ENCODE data around the gene BBC3. TPM values are rescaled to one million over a fixed set of nuclear protein-coding genes. Genes with fewer than 3 reads are reported as not detected.
"Not testable (repeated sequence)": the region's sequence is repeated elsewhere in the genome, so short reads cannot be mapped to it uniquely, and the experiment has no call there.

Gene BBC3, protein sequence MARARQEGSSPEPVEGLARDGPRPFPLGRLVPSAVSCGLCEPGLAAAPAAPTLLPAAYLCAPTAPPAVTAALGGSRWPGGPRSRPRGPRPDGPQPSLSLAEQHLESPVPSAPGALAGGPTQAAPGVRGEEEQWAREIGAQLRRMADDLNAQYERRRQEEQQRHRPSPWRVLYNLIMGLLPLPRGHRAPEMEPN
- total RNA-seq, result 1 to 10 TPM; 4.5 to 7.5 (median 6.4) TPM

DNA sequence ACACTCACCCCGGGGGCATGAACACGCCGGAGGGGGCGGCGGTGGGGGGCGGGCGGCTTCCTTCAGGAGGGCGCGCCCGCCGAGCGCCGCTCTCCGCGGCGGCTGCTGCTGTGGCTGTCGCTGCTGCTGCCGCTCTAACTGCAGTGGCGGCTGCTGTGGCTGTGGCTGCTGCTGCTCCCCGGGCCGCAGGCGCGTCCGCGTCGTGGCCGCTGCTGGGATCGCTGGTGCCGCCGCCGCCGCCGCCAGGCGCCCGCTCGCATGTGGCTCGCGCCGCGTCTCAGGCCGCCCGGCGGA lies at the start of gene BBC3:
Gene BBC3, minus strand, starts transcription at position 279 of the 294 bp plus-strand sequence. CDS start 2,768 bp downstream, outside the sequence.
- Histone ChIP-seq H3K27me3 (no peaks in the 10 kb centered on the region), H3K36me3 (no peaks in the 10 kb centered on the region), H3K9me3 (no peaks in the 10 kb centered on the region), H3K4me3 (peak within 1 kb of the TSS; percentile 97 to 99 (median 98)), H3K27ac (peak within 1 kb of the TSS; percentile 99 to 100), H3K4me1 (peaks cover 3 to 7% of the 10 kb centered on the region in 2 donors)
- TF ChIP-seq POLR2AphosphoS5 (IDR thresholded peaks at IDR 0.05) (no peak), POLR2A (IDR thresholded peaks at IDR 0.05) (no peak)
- TF ChIP-seq, protein P1, sequence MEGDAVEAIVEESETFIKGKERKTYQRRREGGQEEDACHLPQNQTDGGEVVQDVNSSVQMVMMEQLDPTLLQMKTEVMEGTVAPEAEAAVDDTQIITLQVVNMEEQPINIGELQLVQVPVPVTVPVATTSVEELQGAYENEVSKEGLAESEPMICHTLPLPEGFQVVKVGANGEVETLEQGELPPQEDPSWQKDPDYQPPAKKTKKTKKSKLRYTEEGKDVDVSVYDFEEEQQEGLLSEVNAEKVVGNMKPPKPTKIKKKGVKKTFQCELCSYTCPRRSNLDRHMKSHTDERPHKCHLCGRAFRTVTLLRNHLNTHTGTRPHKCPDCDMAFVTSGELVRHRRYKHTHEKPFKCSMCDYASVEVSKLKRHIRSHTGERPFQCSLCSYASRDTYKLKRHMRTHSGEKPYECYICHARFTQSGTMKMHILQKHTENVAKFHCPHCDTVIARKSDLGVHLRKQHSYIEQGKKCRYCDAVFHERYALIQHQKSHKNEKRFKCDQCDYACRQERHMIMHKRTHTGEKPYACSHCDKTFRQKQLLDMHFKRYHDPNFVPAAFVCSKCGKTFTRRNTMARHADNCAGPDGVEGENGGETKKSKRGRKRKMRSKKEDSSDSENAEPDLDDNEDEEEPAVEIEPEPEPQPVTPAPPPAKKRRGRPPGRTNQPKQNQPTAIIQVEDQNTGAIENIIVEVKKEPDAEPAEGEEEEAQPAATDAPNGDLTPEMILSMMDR (IDR thresholded peaks at IDR 0.05), result no peak
- intact Hi-C loops (cut with DNase I; ENCODE audit: low total_unique reads), result no loop called here
- DNase-seq (ENCODE audit: low spot score in 2 of 2), result no peak

DNA sequence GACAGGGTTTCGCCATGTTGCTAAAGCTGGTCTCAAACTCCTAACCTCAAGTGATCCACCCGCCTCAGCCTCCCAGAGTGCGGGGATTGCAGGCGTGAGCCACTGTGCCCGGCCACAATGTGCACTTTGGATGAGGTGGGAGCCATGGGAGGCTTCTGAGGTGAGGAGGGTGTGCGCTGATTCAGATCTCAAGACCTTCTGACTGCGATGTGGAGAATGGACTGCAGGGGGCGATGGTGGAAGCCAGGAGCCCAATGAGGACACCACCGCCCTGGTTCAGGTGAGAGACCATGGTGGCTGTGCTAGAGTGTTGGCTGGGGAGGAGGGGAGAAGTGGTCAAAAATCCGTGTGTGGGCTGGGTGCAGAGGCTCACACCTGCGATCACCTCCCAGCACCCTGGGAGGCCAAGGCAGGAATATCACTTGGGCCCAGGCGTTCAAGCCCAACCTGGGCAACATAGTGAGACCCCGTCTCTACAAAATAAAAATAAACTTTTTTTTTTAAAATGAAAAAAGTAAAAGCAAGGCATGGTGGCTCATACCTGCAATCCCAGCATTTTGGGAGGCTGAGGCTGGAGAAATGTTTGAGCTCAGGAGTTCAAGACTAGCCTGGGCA lies 49.3 kb upstream of the BBC3 start:
- H3K4me1 ChIP-seq, result no peaks in the 10 kb centered on the region
- H3K4me3 ChIP-seq, result no peak overlapping the region
- DNase-seq (ENCODE audit: low spot score in 2 of 2), result no peak
- H3K27ac ChIP-seq, result no peak overlapping the region
- no peaks in the 10 kb centered on the region for H3K9me3 ChIP-seq
- TF ChIP-seq, protein P1 (IDR thresholded peaks at IDR 0.05), result no peak
- TF ChIP-seq POLR2A (IDR thresholded peaks at IDR 0.05) (no peak), POLR2AphosphoS5 (IDR thresholded peaks at IDR 0.05) (no peak)
- intact Hi-C loops (cut with DNase I; ENCODE audit: low total_unique reads), result no loop called here
- H3K36me3 ChIP-seq, result no peaks in the 10 kb centered on the region
- no peaks in the 10 kb centered on the region for H3K27me3 ChIP-seq

DNA sequence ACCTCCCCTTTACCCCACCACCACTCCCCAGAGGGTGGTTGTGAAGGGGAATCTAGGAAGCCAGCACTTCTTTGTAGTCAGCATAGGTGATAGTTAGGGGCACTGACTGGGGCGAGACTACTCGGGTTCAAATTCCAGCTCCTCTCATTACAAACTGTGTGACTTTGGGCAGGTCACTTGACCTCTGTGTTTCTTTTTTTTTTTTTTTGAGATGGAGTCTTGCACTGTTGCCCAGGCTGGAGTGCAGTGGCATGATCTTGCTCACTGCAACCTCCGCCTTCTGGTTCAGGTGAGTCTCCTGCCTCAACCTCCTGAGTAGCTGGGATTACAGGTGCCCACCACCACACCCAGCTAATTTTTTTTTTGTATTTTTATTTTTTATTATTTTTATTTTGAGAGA lies 45.5 kb upstream of the BBC3 start:
- peak overlapping the region in 1 of 3 donors; percentile 85 for H3K4me3 ChIP-seq
- intact Hi-C loops (cut with DNase I; ENCODE audit: low total_unique reads); H3K27me3 ChIP-seq; H3K4me1 ChIP-seq; H3K36me3 ChIP-seq; DNase-seq (ENCODE audit: low spot score in 2 of 2); H3K9me3 ChIP-seq: not testable (repeated sequence)
- peak overlapping the region; percentile 99 to 100 for H3K27ac ChIP-seq

DNA sequence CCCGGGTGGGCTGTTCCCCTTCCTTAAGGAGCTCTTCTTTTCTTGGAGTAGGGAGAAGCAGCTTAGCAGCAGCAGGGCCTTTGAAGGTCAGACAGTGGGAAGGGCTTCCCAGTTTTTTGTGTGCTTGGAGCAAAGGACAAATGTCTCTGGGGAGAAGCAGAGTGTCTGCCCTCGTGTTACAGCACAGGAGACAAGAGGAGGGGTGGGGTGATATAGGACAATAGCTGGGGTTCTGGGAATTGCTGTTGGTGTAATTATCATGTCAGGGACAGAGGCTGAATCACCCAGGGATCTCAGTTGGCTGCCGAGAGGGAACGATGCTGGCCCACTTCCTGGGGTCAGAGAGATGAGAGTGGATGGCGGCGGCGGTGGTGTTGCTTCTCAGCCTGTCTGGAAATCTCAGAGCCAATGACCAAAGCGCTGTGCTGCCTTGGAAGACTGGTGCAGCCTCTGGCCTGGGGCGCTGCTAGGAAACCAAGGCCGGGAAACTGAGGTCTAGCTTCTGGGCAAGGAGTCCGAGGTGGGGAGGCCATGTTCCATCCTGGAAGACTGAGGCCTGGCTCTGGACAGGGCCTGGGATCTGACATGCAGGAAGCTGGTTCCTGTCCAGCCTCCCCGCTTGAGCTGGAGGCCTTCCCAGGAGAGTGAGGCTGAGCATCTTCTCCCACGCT lies 44.9 kb upstream of the BBC3 start:
- no peaks in the 10 kb centered on the region for H3K4me1 ChIP-seq
- peak overlapping the region; percentile 65 to 91 (median 85) for H3K4me3 ChIP-seq
- H3K9me3 ChIP-seq, result no peaks in the 10 kb centered on the region
- H3K36me3 ChIP-seq, result no peaks in the 10 kb centered on the region
- intact Hi-C loops (cut with DNase I; ENCODE audit: low total_unique reads), result no loop called here
- no peaks in the 10 kb centered on the region for H3K27me3 ChIP-seq
- TF ChIP-seq POLR2A (IDR thresholded peaks at IDR 0.05) (no peak), POLR2AphosphoS5 (IDR thresholded peaks at IDR 0.05) (peak in 1 of 3 donors; percentile 7)
- peak overlapping the region; percentile 99 to 100 for H3K27ac ChIP-seq
- DNase-seq (ENCODE audit: low spot score in 2 of 2), result no peak

DNA sequence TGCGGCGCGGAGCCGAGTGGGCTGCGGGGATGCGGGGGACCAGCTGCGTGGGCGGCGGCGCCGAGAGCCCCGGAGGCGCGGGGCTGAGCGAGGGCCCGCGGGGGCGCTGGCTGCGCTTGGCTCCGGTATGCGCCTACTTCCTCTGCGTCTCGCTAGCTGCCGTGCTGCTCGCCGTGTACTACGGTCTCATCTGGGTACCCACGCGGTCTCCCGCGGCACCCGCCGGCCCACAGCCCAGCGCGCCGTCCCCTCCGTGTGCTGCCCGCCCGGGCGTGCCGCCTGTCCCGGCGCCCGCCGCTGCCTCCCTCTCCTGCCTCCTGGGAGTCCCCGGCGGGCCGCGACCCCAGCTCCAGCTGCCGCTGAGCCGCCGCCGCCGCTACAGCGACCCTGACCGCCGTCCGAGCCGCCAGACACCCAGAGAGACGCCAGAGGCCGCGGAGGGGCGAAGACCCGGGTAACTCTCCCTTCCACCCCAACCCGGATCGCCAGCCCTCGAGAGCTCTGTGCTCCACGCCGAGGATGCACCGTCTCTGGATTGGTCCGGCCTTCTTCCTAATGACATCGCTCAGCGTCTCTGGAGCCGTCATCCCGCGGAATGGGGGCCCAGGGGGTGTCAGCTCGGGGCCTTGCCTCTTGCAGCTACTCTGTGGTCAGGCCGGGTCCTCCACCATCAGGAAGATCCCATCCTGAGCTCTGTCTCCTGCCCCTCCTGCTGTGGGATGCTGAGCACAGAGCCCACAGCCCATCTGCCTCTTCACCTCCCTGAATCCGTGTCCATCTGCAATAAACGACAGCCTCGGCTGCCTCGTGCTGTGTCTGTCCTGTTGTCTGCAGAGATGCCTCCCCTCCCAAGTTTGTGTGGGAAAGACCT lies 44.1 kb upstream of the BBC3 start:
- H3K27me3 ChIP-seq, result no peaks in the 10 kb centered on the region
- H3K27ac ChIP-seq, result peak overlapping the region; percentile 99 to 100
- H3K36me3 ChIP-seq, result no peaks in the 10 kb centered on the region
- peak in 1 of 3 donors; percentile 11 for TF ChIP-seq POLR2AphosphoS5 (IDR thresholded peaks at IDR 0.05)
- TF ChIP-seq POLR2A (IDR thresholded peaks at IDR 0.05), result no peak
- intact Hi-C loops (cut with DNase I; ENCODE audit: low total_unique reads), result no loop called here
- no peaks in the 10 kb centered on the region for H3K4me1 ChIP-seq
- peak overlapping the region; percentile 65 to 91 (median 85) for H3K4me3 ChIP-seq
- no peaks in the 10 kb centered on the region for H3K9me3 ChIP-seq
- no peak for DNase-seq (ENCODE audit: low spot score in 2 of 2)

DNA sequence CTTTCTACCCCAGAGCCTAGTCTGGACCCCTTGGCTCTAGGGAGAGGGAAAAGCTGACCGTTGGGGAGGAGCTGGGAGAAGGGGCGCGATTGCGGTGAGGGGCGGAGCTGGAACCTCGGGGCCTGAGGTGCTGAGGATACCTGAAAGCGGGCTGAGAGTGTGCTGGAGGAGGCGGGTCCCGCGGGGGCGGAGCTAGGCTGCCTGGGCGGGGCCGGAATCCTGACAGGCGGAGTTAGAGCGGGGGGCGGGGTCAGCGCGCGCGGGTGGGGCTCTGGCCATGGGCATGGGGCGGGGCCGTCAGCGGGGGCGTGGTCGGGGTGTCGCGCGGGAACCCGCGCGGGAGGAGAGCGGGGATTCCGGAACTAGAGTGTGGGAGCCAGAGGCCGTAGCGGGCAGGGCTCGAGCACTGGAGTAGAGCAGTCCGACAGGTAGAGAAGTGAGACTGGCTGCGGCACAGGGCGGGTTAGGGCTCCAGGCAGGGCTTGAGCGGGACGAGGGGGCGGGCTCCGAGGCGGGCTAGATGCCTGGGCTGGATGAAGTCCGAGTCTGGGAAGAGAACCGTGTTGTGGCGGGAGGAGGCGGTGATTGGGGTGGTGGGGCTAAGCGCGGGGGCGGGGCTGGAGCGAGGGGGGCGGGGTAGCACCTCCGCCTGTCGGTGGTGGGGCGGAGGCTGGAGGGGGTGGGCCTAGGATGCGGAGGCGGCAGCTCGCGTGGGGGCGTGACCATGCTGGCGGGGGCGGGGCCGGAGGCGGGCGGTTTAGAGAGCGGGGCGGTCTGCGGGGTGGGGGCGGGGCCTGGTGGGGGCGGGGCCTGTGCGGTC lies 43.3 kb upstream of the BBC3 start, which contains the start of gene INAFM1:
Gene INAFM1, plus strand, starts transcription at position 815 of the 820 bp plus-strand sequence. CDS start 35 bp downstream, outside the sequence.
- TF ChIP-seq POLR2AphosphoS5 (IDR thresholded peaks at IDR 0.05) (peak in 2 of 3 donors; percentile 9 to 64), POLR2A (IDR thresholded peaks at IDR 0.05) (peak; percentile 30)
- TF ChIP-seq, protein P1 (IDR thresholded peaks at IDR 0.05), result no peak
- no peaks in the 10 kb centered on the region for H3K9me3 ChIP-seq
- peak; percentile 97 to 99 for DNase-seq (ENCODE audit: low spot score in 2 of 2)
- H3K27me3 ChIP-seq, result no peaks in the 10 kb centered on the region
- intact Hi-C loops (cut with DNase I; ENCODE audit: low total_unique reads), result no loop called here
- no peaks in the 10 kb centered on the region for H3K4me1 ChIP-seq
- H3K27ac ChIP-seq, result peak within 1 kb of the TSS; percentile 99 to 100
- H3K36me3 ChIP-seq, result no peaks in the 10 kb centered on the region
- H3K4me3 ChIP-seq, result peak within 1 kb of the TSS; percentile 65 to 91 (median 85)
